CD4-positive, alpha-beta T cell treated with Interleukin-2 at 100 ng/mL for 4 hours (primary cell): Measurements from ENCODE around the gene ZMAT5.

ENCODE experiments used
- DNase-seq: peaks from one replicate; pipeline ENCODE4 v3.0.0-alpha.2; 2020; ENCODE audit warnings: low spot score

Gene ZMAT5

DNA sequence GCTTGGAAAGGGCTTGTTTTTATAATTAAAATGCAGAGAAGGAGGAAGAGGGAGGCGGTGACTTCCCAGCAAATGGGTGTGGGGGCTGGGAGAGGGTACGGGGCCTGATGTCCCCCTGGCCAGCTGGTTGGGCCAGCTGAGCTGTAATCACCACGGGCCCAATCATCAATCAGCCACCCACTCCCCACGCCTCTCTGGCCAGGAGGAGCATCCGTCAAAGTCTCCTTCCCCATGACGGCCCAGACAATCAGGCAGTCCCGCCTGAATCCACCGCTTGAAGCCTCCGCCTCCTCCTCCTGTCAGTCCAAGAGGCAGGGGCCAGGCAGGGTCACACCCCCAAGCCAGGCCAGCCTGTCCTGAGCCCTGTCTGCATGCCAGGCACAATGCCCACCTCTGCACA, 60.3 kb downstream of the ZMAT5 start:
- no peak for DNase-seq

GRCh38 chr22:29705651-29706050, 61.2 kb downstream of the ZMAT5 start:
- no peak for DNase-seq

- no peak for DNase-seq
Observed at GRCh38 chr22:29704528-29705285, 62.1 kb downstream of the ZMAT5 start.

- DNase-seq, result no peak
Observed at GRCh38 chr22:29703569-29704195, 63.1 kb downstream of the ZMAT5 start.

DNA sequence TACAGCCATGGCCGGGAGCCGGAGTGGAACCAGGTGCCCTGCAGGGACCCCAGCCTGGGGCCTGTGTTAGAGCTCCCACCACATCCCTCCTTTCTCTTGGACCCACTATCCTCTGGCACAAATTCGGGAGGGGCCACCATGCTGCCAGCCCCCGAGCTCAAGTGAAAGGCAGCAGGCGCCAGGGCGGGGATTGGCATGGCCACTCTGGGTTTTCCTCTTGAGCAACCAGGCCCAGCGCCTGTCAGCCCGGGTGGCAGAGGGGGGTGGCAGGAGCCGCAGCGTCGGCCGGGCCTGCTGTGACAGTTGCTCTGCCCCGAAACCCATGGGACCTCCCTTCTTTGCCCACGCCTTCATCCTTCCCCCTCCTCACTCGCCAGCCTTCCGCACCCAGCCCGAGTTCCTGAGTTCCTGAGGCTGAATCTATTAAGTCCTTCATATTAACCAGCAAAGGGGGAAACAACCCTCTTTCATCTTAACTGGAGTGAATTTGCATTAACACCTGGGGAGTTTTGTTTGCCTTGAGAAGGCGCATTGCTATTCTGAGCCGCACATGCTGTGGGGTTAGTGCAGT, 63.8 kb downstream of the ZMAT5 start:
- no peak for DNase-seq

DNA sequence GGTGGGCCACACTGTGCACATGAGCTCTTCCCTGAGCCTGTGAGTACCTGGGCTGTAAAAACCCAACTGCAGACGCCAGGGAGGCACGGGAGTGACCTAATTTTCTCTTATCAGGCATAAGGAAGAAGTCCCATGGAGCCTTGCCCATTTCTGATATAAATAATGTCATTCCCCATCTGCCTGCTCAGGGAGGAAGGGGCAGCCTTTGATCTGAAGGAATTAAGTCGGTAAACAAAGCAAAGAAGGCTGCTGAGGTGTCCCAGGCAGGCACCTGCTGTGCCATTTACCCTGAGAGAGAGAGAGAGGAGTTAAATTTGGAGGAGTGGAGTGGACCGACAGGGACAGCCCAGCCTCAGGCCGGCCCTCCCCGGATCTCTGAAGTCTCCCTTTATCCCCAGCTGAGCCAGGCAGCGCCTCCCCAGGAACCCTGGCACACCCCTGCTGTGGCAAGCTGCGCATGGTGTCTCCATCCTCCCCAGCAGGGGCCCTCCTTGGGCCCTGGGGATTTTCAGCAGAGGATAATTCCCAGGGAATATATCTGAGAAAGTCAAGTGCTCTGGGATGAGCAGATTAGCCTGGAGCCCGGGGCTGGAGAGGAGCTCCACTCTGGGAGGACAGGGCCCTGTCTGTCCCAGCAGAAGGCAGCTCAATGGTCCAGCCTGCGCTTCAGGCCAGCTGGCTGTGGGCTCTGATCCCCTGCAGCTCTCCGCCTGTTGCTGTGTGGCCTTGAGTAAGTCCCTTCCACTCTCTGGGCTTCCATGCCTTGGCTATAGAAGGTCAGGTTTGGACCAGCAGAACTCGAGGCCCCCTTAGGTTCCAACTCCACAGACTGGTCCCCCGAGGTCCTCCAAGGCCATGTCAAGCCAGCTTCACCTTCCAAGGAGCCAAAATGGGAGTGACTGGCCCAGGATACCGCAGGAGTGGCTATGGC, 64.5 kb downstream of the ZMAT5 start:
- no peak for DNase-seq

DNA sequence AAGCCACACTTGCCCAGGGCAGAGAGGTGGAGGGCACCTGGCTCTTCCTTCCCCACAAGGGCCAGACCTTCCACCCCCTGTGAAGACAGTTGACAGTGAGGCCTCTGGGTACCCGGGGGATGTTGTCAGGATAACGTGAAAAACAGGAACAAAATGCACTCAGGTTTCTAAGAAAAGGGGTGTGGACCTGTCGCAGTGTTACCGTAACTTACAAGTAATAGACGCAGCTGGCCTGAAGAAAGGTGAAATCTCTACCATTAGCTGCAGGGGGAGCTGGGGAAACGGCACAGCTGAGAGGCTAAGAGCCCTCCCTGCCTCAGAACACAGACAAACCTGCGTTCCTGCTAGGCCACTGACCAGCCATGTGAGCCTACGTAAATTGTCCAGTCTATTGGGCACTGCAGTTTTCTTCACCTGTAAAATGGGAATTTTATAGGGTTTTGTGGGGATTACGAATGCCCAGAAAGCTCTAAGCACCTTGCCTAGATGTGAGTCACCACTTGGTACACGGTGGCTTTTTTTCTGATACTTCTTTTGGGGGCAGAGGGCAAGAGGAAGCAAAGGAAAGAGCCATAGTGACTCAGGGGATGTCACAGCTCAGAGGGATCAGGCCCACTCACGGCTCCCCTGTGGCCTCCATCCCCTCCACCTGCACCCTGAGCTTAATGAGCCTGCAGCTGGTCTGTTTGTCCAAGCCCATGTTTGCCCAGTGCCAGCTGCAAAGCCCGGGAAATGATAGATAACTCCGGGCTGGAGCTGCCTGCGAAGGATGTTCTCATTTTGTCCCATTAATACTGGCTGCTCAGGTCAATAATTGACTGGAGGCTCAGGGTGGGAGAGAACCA, 65.4 kb downstream of the ZMAT5 start:
- peak; percentile 29 for DNase-seq

- no peak for DNase-seq
Observed at GRCh38 chr22:29700900-29701154, 66.0 kb downstream of the ZMAT5 start.

GRCh38 chr22:29700206-29700899, 66.5 kb downstream of the ZMAT5 start:
- DNase-seq, result no peak

DNA sequence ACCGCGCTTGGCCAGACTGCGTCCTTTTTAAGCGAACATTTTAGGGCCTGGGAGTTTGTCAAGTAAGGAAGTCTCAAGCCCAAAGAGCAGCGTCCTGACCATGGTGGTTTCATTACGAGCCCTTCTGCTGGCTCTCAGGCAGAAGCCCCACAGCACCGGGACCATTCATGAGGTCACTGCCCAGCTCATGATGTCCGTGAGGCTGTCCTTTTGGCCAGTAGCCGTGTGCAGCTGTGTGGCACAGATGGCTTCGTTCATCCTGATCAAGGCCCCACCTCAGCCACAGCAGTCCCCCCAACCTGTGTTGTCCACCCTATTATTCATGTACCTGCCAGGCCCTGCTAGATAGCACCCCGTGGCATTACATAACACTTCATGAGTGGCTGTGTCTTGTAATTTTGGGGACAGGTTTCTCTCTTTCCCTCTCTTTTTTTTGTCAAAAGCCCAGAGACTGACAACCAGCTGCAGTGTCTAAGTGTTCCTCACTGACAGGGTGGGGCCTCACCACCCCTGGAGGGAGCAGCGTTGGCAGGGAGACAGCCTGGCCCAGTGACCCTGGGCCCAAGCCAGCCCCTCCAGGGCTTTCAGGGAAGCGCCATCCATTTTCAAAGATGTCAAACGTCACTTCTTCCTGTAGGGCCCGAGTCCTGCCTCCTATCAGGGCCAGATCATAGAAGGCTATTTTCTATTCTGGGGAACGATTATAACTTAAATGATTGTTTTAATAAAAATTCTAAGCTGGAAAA, 68.8 kb downstream of the ZMAT5 start:
- DNase-seq, result no peak

DNA sequence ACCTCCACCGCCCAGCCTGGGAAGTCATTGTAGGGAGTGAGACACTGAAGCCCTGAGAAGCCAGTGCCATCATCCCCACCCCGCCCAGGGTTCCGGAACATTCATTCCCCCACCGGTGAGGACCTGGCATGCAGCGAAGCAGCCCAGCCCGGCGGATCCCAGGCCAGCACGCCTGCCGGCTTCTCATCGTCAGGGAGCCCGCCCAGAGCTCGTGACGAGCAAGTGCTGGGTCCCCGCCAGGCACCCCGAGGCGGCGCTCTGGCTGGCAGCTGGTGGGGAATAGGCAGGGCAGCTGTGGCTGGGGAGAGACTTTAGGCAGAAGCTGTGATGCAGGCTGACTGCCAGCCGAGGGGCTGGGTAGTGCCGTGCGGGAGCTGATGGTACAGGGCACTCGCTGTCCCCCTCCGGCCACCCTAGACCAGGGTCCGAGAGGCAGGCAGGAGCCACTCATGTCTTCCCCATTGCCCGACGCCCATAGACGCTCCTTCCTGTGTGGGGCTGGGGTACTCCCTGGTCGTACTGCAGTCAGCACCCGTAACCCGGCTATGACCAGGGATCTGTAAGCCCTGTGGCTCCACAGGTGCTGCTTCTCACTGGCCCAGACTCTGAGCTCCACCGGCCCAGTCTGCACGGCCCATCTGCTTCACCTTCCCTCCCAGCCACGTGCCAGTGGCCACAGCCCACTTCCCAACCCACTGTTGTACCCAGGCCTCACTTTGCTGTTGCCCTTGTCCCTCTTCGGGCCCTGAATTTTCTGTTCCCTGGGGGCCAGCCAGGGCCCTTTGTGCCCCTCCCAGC, 71.5 kb downstream of the ZMAT5 start:
- DNase-seq, result no peak

GRCh38 chr22:29693671-29694070, 73.1 kb downstream of the ZMAT5 start:
- DNase-seq, result no peak

GRCh38 chr22:29693161-29693560, 73.6 kb downstream of the ZMAT5 start:
- DNase-seq, result no peak

DNA sequence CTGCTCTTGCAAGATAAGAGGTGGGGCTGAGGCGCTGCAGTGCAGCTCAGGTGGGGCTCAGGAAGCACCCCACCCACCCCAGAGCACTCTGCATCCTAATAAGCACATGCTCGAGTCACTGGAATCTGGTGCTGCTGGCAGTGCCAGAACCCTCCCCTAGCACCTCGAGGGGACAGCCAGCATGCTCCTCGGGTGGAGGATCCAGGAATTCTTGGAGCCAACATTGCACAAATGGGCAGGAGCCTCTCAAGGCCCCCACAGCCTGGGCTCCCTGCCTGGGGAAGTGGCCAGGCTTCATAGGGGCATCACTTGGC, 74.5 kb downstream of the ZMAT5 start:
- no peak for DNase-seq

DNA sequence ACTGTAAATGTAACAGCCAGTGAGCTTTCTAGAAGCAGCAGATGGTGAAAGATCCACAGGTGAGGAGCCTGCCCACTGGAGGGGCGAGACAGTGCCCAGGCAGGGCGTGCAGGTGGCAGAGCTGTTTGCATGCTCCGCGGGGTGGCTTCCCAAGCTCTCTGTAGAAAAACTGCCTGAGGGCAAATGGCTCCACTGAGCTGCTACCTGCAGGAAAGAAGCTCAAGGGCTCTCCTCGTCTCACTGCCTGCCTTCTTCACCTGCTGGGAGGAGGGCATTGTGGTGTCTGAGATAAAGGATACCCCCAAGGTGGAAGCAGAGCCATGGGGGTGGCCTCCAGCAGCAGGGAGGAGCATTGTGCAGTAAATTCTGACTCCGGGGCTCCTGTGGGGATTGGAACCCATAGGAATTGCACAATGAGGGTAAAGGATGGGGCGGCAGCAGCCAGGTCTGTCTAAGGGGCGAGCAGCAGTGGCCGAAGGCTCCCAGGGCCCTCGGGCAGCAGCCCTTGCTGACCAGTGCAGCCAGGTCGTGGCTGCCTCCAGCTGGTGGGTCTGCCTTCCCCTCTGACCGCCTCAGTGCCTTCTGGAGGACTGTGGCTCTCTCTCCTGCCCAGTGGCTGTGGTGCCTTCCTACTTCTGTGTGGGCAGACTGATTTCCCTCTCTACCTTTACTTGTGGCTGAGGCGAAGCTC, 75.0 kb downstream of the ZMAT5 start:
- DNase-seq, result no peak

DNA sequence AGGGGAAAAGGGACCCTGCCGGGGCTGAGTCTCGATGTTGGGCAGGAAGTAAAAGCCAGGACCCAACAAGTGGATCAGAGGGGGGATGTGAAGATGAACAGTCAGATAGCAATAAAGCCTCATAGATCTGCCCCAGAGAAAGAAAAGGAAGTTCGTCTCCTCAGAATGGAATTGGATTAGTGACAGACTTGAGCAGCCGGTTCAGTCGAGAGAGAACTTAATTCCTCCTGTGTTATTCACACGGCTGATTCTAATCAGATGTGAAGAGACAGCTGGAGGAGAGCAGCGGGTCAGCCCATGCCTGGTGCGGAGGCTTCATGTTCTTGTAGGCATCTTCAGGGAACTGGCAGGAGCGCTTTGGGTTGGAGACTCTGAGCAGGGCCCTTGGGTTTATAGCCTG, 76.3 kb downstream of the ZMAT5 start:
- DNase-seq, result no peak

DNA sequence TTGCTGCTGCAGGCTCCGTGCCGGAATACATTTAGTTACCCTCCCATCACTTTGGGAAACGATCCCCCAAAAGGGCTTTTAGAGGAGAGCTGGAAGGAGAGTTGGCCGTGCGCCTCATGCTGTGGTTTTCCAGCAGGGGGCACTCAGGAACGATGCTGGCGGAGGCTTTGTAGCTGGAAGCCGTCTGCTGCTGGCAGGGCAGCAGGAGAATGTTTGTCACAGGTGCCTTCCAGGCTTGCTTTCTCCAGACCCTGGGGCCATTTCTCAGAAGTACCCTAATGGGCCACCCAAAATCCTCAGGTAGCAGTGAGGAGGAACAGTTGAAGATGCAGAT, 77.0 kb downstream of the ZMAT5 start:
- DNase-seq, result peak; percentile 10

DNA sequence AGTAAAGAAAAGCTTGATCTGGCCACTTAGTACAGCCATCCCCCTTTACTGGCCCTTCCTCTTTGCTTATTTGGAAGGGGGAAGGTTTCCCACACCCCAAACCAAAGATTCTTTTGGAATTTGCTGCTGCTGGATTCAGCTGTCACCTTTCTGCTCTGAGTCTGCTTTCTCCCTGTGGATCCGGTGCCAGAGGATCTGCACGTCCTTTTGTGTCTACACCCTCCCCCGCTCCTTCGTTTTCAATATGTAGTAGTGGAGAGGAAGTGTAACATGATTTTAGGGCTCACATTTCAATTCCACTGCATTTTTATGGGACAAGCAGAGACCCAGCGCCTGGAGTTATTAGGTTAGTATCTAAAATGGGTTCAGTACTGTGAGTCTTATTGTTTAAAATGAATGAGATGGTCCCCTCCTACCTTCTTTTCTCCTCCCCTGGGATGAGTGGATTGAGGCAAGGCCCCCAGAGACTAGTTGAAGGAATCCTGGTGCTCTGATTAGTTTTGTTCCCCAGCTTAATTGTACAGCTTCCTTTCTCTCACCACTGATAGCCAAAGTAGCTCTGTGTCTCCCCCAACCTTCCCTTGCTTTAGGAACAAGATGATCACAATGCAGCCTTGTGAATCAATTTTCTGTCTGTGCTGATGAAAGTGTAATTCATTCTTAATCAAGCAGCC, 77.5 kb downstream of the ZMAT5 start:
- no peak for DNase-seq

DNA sequence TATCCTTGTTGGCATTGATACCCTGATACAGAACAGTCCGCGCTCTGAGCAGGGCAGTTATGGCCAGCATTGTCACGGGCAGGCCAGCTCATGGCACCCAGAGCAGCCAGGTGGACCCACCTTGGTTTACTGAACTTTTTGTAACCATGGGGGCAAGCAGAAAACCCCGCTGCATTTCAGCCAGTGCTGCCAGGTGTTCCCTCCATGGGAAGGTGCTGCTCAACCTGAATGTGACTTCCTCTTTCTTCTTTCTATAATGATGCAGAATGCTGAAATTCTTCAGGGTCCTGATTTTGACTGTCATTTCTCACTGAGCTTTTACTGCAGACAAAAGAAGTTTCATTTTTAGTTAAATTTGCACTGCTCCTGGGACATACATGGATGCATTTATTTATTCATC, 82.6 kb downstream of the ZMAT5 start:
- no peak for DNase-seq
